Colonic mucosa (tissue), 4 donors: Measurements from ENCODE around the gene ZNF513. TPM values are rescaled to one million over a fixed set of nuclear protein-coding genes. Genes with fewer than 3 reads are reported as not detected.

Experiments used
- DNase-seq: peaks from one replicate; pipeline ENCODE4 v3.0.0-alpha.2; 2020
- H3K27ac ChIP-seq: fragments of 200-600 bp; one replicate; pipeline ENCODE4 v1.8.0; 2021
- H3K27me3 ChIP-seq: fragments of 200-600 bp; one replicate; pipeline ENCODE4 v1.8.0; 2021
- H3K36me3 ChIP-seq: fragments of 200-600 bp; one replicate; pipeline ENCODE4 v1.8.0; 2021
- H3K4me1 ChIP-seq: fragments of 200-600 bp; one replicate; pipeline ENCODE4 v1.8.0; 2021; ENCODE audit warnings: mild to moderate bottlenecking
- H3K4me3 ChIP-seq: fragments of 200-600 bp; one replicate; pipeline ENCODE4 v1.8.0; 2021
- H3K9ac ChIP-seq, 2 donors: one replicate each; pipeline ENCODE4 v1.7.0; 2013; ENCODE audit warnings: control low read depth in 2 of 2, low read depth in 2 of 2, low read length in 2 of 2
- H3K9me3 ChIP-seq: fragments of 200-600 bp; one replicate; pipeline ENCODE4 v1.8.0; 2021
- intact Hi-C: fragments of 100-400 bp; cut with DNase I; formaldehyde crosslinking; loops from one replicate; pipeline ENCODE4 v1.14.1; 2022
- total RNA-seq, 2 donors: library from RNA; stranded (reverse); fragmentation: NEBNext Ultra II Directional in 1 of 2; extraction: Animal tissue kit (Norgen Biotek cat#: 25700) in 1 of 2; gene quantifications; one replicate each; pipeline ENCODE4 v1.2.1, GENCODE V29; 2021
- TF ChIP-seq, protein P1 (sequence below): fragments of 200-600 bp; IDR thresholded peaks from one replicate; pipeline ENCODE4 v1.8.0; 2022; ENCODE audit warnings: antibody characterized with exemption, mild to moderate bottlenecking
- donor health status: healthy.
- donor health status: DM: no; HTN: no; CAD: no.
- donor health status: DM: no; HTN: no; CAD: no.

ZNF513 gene
- total RNA-seq, 2 donors from 2014 or later = 21.7 to 24.5 TPM

DNA sequence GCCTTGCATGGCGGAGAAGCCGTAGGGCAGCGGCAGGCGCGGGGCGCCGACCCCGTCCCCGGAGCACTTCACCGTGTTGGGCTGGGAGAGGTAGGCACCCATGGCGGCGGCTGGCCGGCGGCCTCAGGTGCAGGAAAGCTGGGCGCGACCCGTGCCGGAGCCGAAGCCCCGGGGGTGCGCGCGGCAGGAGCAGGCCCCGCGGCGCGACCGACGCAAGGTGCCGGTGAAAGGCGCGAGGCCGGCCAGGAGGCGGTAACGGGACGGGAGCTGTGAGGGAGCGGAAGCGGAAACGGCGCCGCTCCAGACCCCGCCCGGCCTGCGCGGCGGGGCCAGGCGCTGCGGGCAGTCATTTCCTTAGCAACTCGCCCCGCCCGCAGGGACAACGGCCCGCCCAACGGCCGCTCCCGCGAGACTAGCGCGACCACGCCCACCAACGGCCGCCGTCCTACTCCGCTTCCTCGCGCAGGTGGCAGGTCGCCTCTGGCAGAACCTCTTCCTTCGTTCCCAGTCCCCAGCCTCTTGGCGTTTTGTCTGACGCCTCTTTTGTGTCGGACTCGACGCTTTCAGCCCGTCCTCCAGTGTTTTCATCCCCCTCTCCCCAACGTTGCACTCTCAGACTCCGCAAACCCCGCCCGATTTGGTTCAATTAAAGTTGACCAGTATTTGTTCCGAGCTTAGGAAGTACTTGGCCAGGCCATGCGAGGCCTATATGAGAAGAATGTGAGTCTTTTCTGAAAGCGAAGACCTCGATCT lies 29.0 kb upstream of the ZNF513 start, which contains the start of gene PPM1G:
Gene PPM1G, minus strand, starts transcription at position 271 of the 753 bp plus-strand sequence. Its CDS starts 169 bp downstream, at position 102.
- DNase-seq = peak; percentile 97
- H3K27me3 ChIP-seq = no peaks in the 10 kb centered on the region
- H3K4me3 ChIP-seq = peak within 1 kb of the TSS; percentile 100
- H3K36me3 ChIP-seq = no peaks in the 10 kb centered on the region
- H3K9ac ChIP-seq = peak within 1 kb of the TSS; percentile 87 to 88
- TF ChIP-seq, protein P1, sequence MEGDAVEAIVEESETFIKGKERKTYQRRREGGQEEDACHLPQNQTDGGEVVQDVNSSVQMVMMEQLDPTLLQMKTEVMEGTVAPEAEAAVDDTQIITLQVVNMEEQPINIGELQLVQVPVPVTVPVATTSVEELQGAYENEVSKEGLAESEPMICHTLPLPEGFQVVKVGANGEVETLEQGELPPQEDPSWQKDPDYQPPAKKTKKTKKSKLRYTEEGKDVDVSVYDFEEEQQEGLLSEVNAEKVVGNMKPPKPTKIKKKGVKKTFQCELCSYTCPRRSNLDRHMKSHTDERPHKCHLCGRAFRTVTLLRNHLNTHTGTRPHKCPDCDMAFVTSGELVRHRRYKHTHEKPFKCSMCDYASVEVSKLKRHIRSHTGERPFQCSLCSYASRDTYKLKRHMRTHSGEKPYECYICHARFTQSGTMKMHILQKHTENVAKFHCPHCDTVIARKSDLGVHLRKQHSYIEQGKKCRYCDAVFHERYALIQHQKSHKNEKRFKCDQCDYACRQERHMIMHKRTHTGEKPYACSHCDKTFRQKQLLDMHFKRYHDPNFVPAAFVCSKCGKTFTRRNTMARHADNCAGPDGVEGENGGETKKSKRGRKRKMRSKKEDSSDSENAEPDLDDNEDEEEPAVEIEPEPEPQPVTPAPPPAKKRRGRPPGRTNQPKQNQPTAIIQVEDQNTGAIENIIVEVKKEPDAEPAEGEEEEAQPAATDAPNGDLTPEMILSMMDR = no peak
- no peaks in the 10 kb centered on the region for H3K9me3 ChIP-seq
- H3K27ac ChIP-seq = peak within 1 kb of the TSS; percentile 83
- H3K4me1 ChIP-seq = peaks cover 3% of the 10 kb centered on the region
- intact Hi-C loops = no loop called here

DNA sequence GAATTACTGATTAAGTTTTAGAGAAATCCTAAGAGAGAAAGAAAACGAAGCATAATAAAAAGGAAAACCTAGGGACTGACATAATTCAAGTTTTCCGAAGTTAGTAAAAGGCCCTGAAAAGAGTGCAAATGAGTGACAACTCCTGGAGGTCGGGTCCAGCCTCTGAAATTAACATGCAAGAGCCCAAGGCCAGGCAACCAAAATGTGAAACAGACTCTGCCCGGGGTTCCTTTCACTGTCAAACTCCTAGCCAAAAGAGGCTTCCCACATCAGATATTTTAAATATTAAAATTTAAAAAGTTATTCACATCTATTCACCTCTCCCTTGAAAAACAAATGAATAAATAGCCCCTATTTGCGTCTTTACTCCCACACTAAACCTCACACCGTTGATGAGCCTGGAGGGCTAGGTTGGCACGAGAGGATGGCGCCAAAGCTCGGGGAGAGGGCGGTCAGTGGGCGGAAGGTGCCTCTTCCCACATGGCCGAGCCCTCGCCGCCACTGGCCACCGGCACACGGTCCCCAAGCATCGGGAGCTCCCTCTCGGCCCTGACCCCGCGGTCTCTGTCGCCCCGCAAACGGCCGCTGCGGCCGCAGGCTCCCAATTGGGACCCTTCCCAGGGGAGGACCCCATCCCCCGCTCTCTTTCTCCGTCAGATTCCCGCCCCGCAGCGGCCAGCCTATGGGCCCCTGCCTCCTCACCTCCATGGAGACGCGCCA lies 28.2 kb upstream of the ZNF513 start:
- Histone ChIP-seq H3K9ac (peak overlapping the region; percentile 84 to 88), H3K4me1 (peaks cover 3% of the 10 kb centered on the region), H3K27me3 (no peaks in the 10 kb centered on the region), H3K27ac (peak overlapping the region; percentile 83), H3K4me3 (peak overlapping the region; percentile 100), H3K36me3 (no peaks in the 10 kb centered on the region), H3K9me3 (no peaks in the 10 kb centered on the region)
- intact Hi-C loops = no loop called here
- TF ChIP-seq, protein P1 = no peak
- peak; percentile 36 for DNase-seq

DNA sequence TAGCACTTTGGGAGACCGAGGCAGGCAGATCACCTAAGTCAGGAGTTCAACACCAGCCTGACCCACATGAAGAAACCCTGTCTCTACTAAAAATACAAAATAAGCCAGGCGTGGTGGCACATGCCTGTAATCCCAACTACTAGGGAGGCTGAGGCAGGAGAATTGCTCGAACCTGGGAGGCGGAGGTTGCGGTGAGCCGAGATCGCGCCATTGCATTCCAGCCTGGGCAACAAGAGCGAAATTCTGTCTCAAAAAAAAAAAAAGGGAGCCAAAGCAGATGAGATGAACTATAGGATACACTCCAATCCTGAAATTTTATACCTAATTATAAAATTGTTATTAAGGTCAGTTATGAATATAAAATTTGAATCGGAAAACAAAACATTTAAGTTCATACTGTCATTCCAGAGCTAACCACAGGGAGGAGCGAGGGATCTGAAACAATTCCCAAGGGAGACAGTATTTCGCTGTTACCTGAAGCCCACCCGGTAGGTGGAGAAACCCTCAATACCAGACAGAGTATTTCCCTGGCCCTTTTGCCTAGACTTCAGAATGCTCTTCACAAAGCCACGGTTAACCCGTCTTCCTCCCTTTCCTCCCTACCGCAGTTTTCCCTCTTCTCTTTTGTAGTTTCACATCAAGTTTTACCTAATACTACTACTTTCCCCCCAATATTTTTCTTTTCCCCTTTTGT lies 27.4 kb upstream of the ZNF513 start:
- Histone ChIP-seq H3K4me3 (peak overlapping the region; percentile 100), H3K4me1 (peaks cover 3% of the 10 kb centered on the region), H3K36me3 (no peaks in the 10 kb centered on the region), H3K9ac (peak overlapping the region in 1 of 2 donors; percentile 84), H3K27ac (peak overlapping the region; percentile 83), H3K9me3 (no peaks in the 10 kb centered on the region), H3K27me3 (no peaks in the 10 kb centered on the region)
- intact Hi-C loops = no loop called here
- TF ChIP-seq, protein P1 = peak; percentile 46
- DNase-seq = peak; percentile 64

DNA sequence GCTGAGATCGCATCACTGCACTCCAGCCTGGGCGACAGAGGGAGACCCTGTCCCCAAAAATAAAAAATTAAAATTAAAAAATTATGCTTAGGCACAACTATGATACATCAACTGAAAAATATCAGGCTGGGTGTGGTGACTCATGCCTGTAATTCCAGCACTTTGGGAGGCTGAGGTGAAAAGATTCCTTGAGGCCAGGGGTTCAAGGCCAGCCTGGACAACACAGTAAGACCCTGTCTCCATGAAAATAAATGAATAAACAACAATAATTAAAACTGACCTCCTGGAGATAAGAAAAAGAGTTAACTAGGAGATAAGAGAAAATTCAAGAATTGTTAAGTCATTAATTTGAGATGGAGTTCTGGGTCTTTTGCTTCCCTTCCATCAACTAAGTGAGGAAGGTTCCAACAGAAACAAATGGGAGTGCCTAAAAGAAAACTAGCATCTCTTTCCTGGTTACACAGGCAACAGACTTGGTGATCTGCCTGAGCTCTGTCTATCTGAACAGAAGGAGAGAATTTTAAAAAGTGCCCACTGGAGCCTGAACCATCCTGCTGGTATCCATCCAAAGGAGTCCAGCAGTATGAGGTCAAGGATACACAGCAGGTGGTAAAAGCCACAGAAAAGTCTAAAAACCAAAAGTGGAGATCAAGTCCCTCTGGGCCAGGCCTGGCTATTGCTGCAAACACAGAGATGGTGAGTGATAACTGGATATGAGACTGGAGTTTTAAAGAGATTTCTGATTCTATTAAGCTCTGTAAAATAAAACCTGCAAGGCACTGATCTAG lies 20.0 kb upstream of the ZNF513 start:
- TF ChIP-seq, protein P1 = no peak
- DNase-seq = no peak
- Histone ChIP-seq H3K27me3 (no peaks in the 10 kb centered on the region), H3K9me3 (no peaks in the 10 kb centered on the region), H3K4me3 (no peak overlapping the region), H3K9ac (no peak overlapping the region), H3K4me1 (no peaks in the 10 kb centered on the region), H3K27ac (no peak overlapping the region), H3K36me3 (no peaks in the 10 kb centered on the region)
- intact Hi-C loops = no loop called here

DNA sequence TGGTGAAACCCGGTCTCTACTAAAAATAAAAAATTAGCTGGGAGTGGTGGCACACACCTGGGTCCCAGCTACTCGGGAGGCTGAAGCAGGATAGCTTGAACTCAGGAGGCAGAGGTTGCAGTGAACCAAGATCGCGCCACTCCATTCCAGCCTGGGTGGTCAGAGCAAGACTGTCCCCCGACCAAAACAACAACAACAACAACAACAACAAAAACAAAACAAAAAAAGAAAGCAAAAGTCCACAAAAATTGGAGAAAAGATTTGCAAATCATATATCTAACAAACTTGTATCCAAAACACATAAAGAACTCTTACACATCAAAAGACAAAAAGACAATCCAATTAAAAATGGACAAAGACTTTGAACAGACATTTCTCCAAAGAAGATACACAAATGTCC lies 18.4 kb upstream of the ZNF513 start:
- DNase-seq = no peak
- Histone ChIP-seq H3K36me3 (no peaks in the 10 kb centered on the region), H3K9ac (no peak overlapping the region), H3K4me1 (no peaks in the 10 kb centered on the region), H3K27me3 (no peaks in the 10 kb centered on the region), H3K27ac (no peak overlapping the region), H3K9me3 (no peaks in the 10 kb centered on the region), H3K4me3 (no peak overlapping the region)
- TF ChIP-seq, protein P1 = no peak
- intact Hi-C loops = no loop called here
